HG03457 (cell line): ENCODE data around the gene FGF6.

ENCODE experiments used
- ATAC-seq: cut with Tn5 transposase; IDR thresholded peaks from one replicate; pipeline ENCODE4 v1.9.1; 2021; ENCODE audit warnings: moderate number of reproducible peaks; ENCODE audit not compliant: unreplicated experiment

Gene FGF6

GRCh38 chr12:4448371-4448940 is 2.8 kb upstream of the FGF6 start:
- no peak for ATAC-seq

DNA sequence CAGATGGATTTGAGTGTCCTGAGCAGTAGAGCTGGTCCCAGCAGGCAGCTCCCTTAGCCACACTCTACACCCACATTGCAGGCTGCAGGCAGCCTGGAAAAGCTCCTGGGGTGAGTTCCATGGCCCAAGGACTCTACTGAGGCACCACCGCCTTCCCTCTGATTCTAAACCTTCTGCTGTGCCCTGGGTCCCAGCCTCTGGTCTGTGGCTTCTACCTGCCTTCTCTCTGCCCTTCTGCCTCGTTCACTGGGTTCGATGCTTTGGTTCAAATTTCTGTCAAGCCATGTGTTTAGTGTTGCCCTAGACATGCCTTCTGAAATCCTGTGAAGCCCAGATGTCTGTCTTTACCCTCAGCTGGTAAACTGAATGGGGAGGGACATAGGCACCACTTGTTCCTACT is 1.5 kb upstream of the FGF6 start:
- ATAC-seq = no peak

DNA sequence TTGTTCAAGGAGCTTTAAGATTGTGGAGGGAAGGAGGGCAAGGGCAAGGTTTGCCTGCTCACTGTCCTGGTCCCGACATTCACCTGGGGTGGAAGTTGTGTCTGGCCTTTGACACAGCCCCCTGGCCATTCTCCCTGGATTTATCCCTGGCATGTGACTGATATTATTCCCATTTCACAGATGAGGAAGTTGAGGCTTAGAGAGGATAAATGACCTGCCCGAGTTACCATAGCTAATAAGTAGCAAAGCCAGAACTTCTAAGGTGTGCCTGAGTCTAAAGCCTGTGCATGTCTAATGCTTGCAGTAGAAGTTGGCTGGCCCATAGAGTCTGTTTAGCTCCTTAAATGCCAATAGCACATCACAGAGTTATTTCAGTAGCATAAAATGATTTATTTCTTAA is 720 bp upstream of the FGF6 start:
- ATAC-seq = no peak

DNA sequence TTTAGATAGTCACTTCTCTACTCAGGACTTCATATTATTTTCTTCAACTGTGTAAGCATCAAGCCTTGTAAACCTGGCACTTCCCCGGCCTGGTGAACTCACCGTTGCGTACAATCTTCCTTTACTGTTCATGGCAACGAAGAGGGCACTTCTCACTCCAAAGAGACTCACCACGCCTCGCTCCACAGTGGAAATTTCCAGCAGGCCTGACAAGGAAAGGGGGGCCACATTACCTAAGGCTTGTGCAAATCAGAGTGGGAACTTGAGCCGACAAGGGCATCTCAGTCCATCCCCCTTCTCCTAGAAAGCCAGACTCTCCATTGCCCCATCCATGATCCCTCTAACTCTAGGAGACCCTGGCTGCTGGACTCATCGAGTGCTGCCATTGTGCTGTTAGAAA is 1.6 kb downstream of the FGF6 start:
- ATAC-seq = no peak

GRCh38 chr12:4443616-4444015 is 2.0 kb downstream of the FGF6 start:
- ATAC-seq = no peak

GRCh38 chr12:4441355-4442335 is 4.0 kb downstream of the FGF6 start:
- ATAC-seq = no peak

DNA sequence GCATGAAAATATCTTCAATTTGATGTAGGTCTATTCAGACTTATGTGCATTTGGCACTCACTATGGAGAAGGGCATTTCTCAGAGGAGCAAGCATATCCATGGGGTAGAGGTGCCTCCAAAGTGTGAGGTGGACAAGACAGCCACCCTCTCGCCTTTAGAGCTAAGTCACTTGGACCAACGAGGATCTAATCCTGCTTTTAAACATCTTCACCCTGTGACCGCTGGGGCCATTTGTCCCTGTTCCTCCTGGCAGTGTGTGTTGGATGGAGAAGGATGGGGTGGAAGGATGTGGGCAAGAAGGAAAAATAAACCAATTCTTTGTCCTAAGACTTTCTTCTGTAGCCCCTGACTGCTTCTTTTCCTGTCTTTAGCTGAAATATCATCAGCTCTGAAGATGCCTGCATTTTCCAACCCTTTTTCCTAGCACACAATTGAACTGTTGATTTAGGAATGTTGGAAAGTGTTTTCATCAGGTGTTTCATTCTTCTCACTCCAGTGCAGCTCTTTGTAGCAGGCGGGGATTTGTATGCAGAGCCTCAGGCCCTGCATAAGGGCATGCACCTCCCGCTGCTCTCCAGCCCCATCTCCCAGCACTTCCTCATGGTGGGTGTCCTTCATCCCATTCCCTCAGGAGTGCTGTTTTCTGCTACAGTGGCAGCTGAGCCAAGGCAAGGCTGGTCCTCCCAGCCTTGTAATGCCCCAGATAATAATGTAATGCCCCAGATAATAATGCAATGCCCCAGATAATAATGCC is 5.3 kb downstream of the FGF6 start:
- ATAC-seq = no peak

DNA sequence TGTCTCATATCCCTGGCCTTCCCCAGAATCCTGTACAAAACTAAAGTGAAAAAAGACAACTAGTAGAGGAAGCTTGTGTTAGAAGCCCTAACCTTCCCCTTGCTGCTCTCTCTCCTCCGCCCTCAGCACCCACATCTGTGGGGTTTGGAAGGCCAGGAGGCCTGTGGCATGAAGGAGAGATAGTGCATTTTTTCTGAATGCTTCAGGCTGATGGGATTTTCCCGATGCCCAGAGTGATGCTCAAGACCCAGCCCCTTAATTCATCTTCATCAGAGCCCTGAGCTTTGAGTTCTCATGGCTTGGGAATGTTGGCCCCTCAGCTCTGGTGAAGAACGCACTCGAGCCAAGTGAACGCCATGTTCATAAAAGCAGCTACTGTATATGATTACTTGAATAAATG is 5.9 kb downstream of the FGF6 start:
- no peak for ATAC-seq

- ATAC-seq = no peak
Observed at GRCh38 chr12:4438834-4439596, 6.6 kb downstream of the FGF6 start.

DNA sequence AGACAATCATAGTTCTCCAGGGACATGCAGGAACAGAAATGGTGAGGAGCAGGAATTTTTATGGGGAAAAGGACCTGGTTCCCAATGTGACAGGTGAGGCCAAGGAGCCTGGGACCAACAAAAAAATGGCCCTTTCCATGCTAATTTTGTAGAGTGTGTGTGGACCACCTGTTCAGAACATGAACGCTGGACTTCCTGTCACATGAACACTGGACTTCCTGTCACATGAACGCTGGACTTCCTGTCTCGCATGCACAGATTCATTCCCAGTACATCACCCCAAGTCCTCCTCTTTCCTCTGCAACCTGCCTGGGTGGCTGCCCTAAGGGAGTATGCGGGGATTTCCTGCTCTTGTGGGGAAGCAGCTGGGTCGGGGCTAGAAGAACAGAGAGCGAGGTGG is 10.1 kb downstream of the FGF6 start:
- no peak for ATAC-seq

DNA sequence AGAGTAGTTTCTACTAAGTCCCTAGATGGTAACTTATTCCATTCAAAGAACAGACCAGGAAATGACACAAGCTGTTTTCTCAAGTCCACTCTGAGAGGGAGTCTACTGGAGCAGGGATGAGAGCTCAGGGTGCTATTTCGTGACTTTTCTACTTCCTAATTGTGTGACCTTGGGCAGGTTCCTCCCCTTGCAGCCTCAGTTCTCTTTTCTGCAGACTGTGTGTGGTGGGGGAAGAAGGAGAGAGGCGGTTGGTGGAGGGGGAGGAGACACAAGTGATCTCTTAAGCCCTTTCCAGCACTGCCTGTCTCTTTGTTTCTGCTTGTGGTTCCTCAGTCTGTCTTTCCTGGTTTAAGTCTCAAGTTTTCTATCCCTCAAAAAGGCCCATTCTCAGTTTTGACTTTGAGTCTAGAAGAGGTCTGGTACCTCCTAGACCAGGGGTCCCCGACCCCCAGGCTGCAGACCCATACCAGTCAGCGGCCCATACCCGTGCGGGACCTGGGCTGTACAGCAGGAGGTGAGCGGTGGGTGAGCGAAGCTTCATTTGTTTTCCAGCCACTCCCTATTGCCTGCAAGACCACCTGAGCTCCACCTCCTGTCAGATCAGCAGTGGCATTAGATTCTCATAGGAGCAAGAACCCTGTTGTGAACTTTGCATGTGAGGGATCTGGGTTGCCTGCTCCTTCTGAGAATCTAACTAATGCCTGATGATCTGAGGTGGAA is 10.7 kb downstream of the FGF6 start:
- ATAC-seq = no peak

- ATAC-seq = no peak
Observed at GRCh38 chr12:4434301-4434700, 11.3 kb downstream of the FGF6 start.

DNA sequence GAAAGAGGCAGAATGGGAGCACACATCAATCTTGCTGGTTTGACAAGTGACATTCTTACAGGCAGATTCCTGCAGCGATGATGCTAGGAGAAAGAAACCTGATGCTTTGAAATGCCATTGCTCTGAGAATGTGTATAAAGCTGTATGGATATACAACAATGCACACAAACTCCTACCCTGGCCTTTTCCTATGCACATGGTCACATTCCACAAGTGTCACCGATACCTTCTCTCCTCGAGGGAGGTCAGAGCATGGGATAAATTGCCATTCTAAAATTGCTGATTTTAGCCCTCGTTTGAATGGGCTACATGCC is 11.9 kb downstream of the FGF6 start:
- ATAC-seq = no peak

- ATAC-seq = no peak
Observed at GRCh38 chr12:4432878-4433744, 12.5 kb downstream of the FGF6 start.

DNA sequence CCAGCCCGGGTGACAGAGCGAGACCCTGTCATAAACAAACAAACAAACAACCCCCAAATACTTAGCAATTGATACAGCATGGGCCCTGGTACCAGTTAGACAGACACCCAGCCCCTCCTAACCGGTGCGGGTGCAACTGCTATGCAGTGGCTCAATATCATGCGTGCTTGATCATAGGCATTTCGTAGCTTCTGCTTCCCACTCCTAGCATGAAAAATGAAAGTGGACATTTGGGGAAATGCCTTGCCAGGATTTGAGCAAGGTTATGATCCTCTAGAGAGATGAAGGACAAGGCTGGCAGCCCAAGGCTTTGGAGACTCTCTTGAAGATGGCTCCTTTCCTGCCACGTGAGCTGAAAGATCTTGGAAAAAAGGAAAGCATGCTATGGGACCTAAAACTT is 13.7 kb downstream of the FGF6 start:
- no peak for ATAC-seq

DNA sequence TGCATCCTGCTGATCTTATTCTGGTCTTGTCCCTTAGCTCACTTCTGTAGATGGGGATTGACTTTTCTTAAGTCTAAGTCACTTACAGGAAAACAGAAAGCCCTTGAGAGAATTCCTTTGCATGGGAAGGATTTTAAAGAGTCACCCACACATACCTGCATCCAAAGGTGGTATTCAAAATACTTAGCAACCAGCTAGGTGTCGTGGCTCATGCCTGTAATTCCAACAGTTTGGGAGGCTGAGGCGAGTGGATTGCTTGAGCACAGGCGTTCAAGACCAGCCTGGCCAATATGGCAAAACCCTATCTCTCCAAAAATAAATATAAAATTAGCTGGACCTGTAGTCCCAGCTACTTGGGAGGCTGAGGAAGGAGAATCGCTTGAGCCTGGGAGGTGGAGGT is 14.2 kb downstream of the FGF6 start:
- ATAC-seq = no peak

GRCh38 chr12:4424422-4424821 is 21.2 kb downstream of the FGF6 start:
- ATAC-seq = no peak

DNA sequence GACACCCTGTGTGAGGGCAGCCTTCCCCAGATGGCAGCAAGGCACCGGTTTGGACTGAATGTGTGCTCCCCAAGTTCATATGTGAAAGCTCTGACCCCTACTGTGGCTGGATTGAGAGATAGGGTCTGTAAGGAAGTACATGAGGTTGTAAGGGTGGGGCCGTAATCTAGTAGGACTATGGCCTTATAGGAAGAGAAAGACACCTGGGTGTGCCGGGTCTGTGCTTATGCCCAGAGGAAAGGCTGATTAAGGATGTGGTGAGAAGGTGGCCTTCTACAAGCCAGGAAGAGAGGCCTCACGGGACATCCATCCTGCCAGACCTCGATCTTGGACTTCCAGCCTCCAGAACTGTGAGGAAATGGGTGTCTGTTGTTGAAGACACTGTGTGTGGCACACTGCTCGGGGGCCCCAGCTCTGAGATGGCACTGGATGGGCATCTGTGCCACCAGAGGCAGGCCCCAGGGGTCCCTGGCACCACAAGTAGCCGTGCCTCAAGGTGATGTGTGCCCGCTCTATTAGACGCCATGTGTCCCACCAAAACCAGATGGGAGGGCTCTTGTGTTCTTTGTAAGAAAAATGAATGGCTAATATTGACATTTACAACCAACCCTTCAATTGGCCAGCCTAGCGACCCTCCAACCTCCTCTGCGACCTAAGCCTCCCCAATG is 22.0 kb downstream of the FGF6 start:
- ATAC-seq = no peak

DNA sequence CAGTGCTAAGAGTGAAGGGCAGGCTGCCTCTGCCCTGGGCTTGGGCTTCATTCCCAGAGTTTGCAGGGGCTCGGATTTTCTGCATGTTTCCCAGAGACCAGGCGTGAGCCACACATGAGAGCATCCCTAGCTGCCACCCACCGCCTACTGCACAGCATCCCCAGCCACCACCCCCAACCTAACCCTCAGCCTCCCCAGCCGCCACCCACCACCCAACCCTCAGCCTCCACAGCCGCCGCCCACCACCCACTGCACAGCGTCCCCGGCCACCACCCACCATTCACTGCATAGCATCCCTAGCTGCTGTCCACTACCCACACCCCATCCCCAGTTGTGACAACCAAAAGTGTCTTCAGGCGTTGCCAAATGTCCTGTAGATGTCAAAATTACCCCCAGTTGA is 22.6 kb downstream of the FGF6 start:
- no peak for ATAC-seq
